Endodermal cell (in vitro differentiated cells): ENCODE measurements around the gene CLOCK. TPM values are rescaled to one million over a fixed set of nuclear protein-coding genes. Genes with fewer than 3 reads are reported as not detected.

Experiments
- DNase-seq: peaks from one replicate; pipeline ENCODE4 v3.0.0-alpha.2; 2017
- H3K27ac ChIP-seq: 2 replicates; pipeline ENCODE4 v1.5.1; 2013; ENCODE audit warnings: mild to moderate bottlenecking, low read depth, low read length, moderate library complexity
- H3K27me3 ChIP-seq: 2 replicates; pipeline ENCODE4 v1.6.1; 2013; ENCODE audit warnings: mild to moderate bottlenecking, low read length, moderate library complexity; ENCODE audit not compliant: insufficient read depth, control insufficient read depth, poor library complexity, severe bottlenecking
- H3K36me3 ChIP-seq: 2 replicates; pipeline ENCODE4 v1.7.0; 2013; ENCODE audit warnings: mild to moderate bottlenecking, low read length, moderate library complexity; ENCODE audit not compliant: control insufficient read depth, insufficient read depth
- H3K4me1 ChIP-seq: one replicate; pipeline ENCODE4 v1.7.0; 2013; ENCODE audit warnings: low read length; ENCODE audit not compliant: control insufficient read depth, insufficient read depth
- H3K4me3 ChIP-seq: 2 replicates; pipeline ENCODE4 v1.5.1; 2013; ENCODE audit warnings: mild to moderate bottlenecking, low read length, moderate library complexity
- H3K9ac ChIP-seq: 2 replicates; pipeline ENCODE4 v1.6.1; 2013; ENCODE audit warnings: mild to moderate bottlenecking, low read length, moderate library complexity; ENCODE audit not compliant: poor library complexity, severe bottlenecking; ENCODE audit errors: extremely low read depth
- H3K9me3 ChIP-seq: 2 replicates; pipeline ENCODE4 v1.6.1; 2013; ENCODE audit warnings: mild to moderate bottlenecking, low read length, moderate library complexity; ENCODE audit not compliant: control insufficient read depth
- H3K27ac Mint-ChIP-seq: 2 replicates; pipeline ENCODE4 v1.8.0; 2020; ENCODE audit warnings: mixed read lengths
- H3K27me3 Mint-ChIP-seq: 2 replicates; pipeline ENCODE4 v1.8.0; 2021; ENCODE audit warnings: mild to moderate bottlenecking, mixed read lengths; ENCODE audit not compliant: insufficient read depth
- H3K36me3 Mint-ChIP-seq: 2 replicates; pipeline ENCODE4 v1.8.0; 2020; ENCODE audit warnings: low read depth, mixed read lengths
- H3K4me1 Mint-ChIP-seq: 2 replicates; pipeline ENCODE4 v1.8.0; 2020; ENCODE audit warnings: mixed read lengths
- H3K4me3 Mint-ChIP-seq: 2 replicates; pipeline ENCODE4 v1.8.0; 2020; ENCODE audit warnings: mild to moderate bottlenecking, moderate library complexity, mixed read lengths
- H3K9me3 Mint-ChIP-seq: 2 replicates; pipeline ENCODE4 v1.8.0; 2020; ENCODE audit warnings: mild to moderate bottlenecking, mixed read lengths
- WGBS, 2 experiments: methylation state at CpG; one replicate each; pipeline versions ENCODE4 v1.1.5 to v1.1.7; 2013; ENCODE audit warnings: missing lambda C conversion rate in 2 of 2, mixed read lengths in 1 of 2; ENCODE audit not compliant: insufficient coverage in 1 of 2, insufficient read length in 1 of 2; 5-methylcytosine and 5-hydroxymethylcytosine counted together
- total RNA-seq, 2 donors: library from RNA; stranded (reverse); fragmentation: NEBNext Ultra II Directional in 1 of 2; extraction: Animal tissue kit (Norgen Biotek cat#: 25700) in 1 of 2; gene quantifications; 2 replicates in 1 of 2; 3 replicates in 1 of 2; pipeline ENCODE4 v1.2.1, GENCODE V29; 2021
- TF ChIP-seq, protein P1 (sequence below): fragments of 200-600 bp; sonication (generic); conservative IDR thresholded peaks from 2 replicates; pipeline ENCODE4 v1.5.0; 2021; ENCODE audit warnings: antibody characterized with exemption, mild to moderate bottlenecking

Gene CLOCK
- total RNA-seq, 2 donors from 2014 or later, result 22.9 to 25.1 TPM

GRCh38 chr4:55442541-55442940, 104.2 kb downstream of the CLOCK start:
- Histone ChIP-seq H3K27me3 (no peaks in the 10 kb centered on the region), H3K4me1 (no peaks in the 10 kb centered on the region), H3K9ac (no peak overlapping the region), H3K9me3 (no peaks in the 10 kb centered on the region), H3K4me3 (no peak overlapping the region), H3K36me3 (peaks cover 60% of the 10 kb centered on the region), H3K27ac (no peak overlapping the region)
- DNase-seq, result no peak
- Mint-ChIP-seq H3K36me3 (peaks cover 57% of the 10 kb centered on the region), H3K27ac (no peak overlapping the region), H3K9me3 (no peaks in the 10 kb centered on the region), H3K27me3 (no peaks in the 10 kb centered on the region), H3K4me3 (no peak overlapping the region), H3K4me1 (peaks cover 10% of the 10 kb centered on the region)
- WGBS, 2 experiments, result 95% methylated on average over 1 of the region's 1 CpG; no CpG with 5 or more reads in 1 of the 2 experiments
- TF ChIP-seq, protein P1, sequence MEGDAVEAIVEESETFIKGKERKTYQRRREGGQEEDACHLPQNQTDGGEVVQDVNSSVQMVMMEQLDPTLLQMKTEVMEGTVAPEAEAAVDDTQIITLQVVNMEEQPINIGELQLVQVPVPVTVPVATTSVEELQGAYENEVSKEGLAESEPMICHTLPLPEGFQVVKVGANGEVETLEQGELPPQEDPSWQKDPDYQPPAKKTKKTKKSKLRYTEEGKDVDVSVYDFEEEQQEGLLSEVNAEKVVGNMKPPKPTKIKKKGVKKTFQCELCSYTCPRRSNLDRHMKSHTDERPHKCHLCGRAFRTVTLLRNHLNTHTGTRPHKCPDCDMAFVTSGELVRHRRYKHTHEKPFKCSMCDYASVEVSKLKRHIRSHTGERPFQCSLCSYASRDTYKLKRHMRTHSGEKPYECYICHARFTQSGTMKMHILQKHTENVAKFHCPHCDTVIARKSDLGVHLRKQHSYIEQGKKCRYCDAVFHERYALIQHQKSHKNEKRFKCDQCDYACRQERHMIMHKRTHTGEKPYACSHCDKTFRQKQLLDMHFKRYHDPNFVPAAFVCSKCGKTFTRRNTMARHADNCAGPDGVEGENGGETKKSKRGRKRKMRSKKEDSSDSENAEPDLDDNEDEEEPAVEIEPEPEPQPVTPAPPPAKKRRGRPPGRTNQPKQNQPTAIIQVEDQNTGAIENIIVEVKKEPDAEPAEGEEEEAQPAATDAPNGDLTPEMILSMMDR, result no peak

DNA sequence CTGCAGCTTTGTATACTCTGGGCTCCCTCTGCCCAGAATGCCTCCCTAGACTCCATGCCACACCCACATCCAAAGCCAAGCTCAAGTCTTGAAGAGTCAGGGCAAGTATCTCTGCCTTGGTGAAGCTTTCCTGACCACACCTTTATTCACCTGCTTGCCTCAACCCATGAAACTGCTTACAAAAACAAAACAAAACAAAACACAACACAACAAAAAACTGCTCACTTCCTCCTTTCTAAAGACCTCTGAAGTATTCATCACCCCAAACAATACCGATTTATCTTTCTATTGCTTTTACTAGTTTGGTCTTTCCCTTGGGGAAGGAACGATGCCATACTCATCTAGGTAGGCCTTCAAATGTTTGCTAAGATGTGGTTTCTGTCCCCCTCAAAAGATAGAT, 105.9 kb downstream of the CLOCK start:
- H3K4me3 Mint-ChIP-seq, result no peak overlapping the region
- DNase-seq, result no peak
- Histone ChIP-seq H3K36me3 (peaks cover 68% of the 10 kb centered on the region), H3K4me1 (no peaks in the 10 kb centered on the region), H3K27me3 (no peaks in the 10 kb centered on the region), H3K9ac (no peak overlapping the region), H3K27ac (no peak overlapping the region), H3K4me3 (no peak overlapping the region), H3K9me3 (no peaks in the 10 kb centered on the region)
- H3K27me3 Mint-ChIP-seq, result no peaks in the 10 kb centered on the region
- H3K4me1 Mint-ChIP-seq, result peaks cover 10% of the 10 kb centered on the region
- no peaks in the 10 kb centered on the region for H3K9me3 Mint-ChIP-seq
- WGBS, 2 experiments, result 83 to 89% methylated on average over 1 to 2 of the region's 2 CpGs
- TF ChIP-seq, protein P1, result no peak
- peaks cover 55% of the 10 kb centered on the region for H3K36me3 Mint-ChIP-seq
- H3K27ac Mint-ChIP-seq, result no peak overlapping the region

GRCh38 chr4:55439023-55439422, 107.7 kb downstream of the CLOCK start:
- Histone ChIP-seq H3K9me3 (no peaks in the 10 kb centered on the region), H3K4me3 (no peak overlapping the region), H3K36me3 (peaks cover 79% of the 10 kb centered on the region), H3K27me3 (no peaks in the 10 kb centered on the region), H3K27ac (no peak overlapping the region), H3K4me1 (no peaks in the 10 kb centered on the region), H3K9ac (no peak overlapping the region)
- peak overlapping the region; percentile 26 for H3K27ac Mint-ChIP-seq
- TF ChIP-seq, protein P1, result no peak
- peaks cover 10% of the 10 kb centered on the region for H3K4me1 Mint-ChIP-seq
- H3K36me3 Mint-ChIP-seq, result peaks cover 63% of the 10 kb centered on the region
- no peaks in the 10 kb centered on the region for H3K9me3 Mint-ChIP-seq
- no peaks in the 10 kb centered on the region for H3K27me3 Mint-ChIP-seq
- no peak overlapping the region for H3K4me3 Mint-ChIP-seq
- DNase-seq, result no peak
